ENCODE measurements around the gene PTTG1IP2.
A peak's percentile ranks its signal among the peaks of the same experiment; 100 is the strongest.
"Not testable (repeated sequence)": the region's sequence is repeated elsewhere in the genome, so short reads cannot be mapped to it uniquely, and the experiment has no call there.

Gene PTTG1IP2

GRCh38 chr7:90455163-90456030 lies 14.0 kb upstream of the PTTG1IP2 start:
- Histone ChIP-seq H3K9me3 (no peaks in the 10 kb centered on the region), H3K27me3 (no peaks in the 10 kb centered on the region), H3K4me1 (no peaks in the 10 kb centered on the region), H3K36me3 (no peaks in the 10 kb centered on the region), H3K4me3 (ENCODE audit: low read depth, low read length) (no peak overlapping the region)
- DNase-seq: no peak
- TF ChIP-seq CTCF (IDR thresholded peaks at IDR 0.05; ENCODE audit: low read depth, low read length): peak; percentile 73

GRCh38 chr7:90458104-90458503 lies 11.3 kb upstream of the PTTG1IP2 start:
- Histone ChIP-seq H3K27me3 (no peaks in the 10 kb centered on the region), H3K36me3 (no peaks in the 10 kb centered on the region), H3K9me3 (no peaks in the 10 kb centered on the region), H3K4me1 (no peaks in the 10 kb centered on the region), H3K4me3 (ENCODE audit: low read depth, low read length) (no peak overlapping the region)
- no peak for TF ChIP-seq CTCF (IDR thresholded peaks at IDR 0.05; ENCODE audit: low read depth, low read length)
- no peak for DNase-seq

GRCh38 chr7:90459888-90460287 lies 9.6 kb upstream of the PTTG1IP2 start:
- TF ChIP-seq CTCF (IDR thresholded peaks at IDR 0.05; ENCODE audit: low read depth, low read length): peak; percentile 9; the same call in 1 of the 2 replicates
- no peak for DNase-seq

GRCh38 chr7:90461219-90461618 lies 8.2 kb upstream of the PTTG1IP2 start:
- Histone ChIP-seq H3K9me3 (no peaks in the 10 kb centered on the region), H3K27me3 (no peaks in the 10 kb centered on the region), H3K4me3 (ENCODE audit: low read depth, low read length) (no peak overlapping the region), H3K4me1 (no peaks in the 10 kb centered on the region), H3K36me3 (no peaks in the 10 kb centered on the region)
- no peak for DNase-seq
- no peak for TF ChIP-seq CTCF (IDR thresholded peaks at IDR 0.05; ENCODE audit: low read depth, low read length)

More at GRCh38 chr7:90459888-90460287, 9.6 kb upstream of the PTTG1IP2 start:
- Histone ChIP-seq H3K4me3 (ENCODE audit: low read depth, low read length) (no peak overlapping the region), H3K36me3 (no peaks in the 10 kb centered on the region), H3K9me3 (no peaks in the 10 kb centered on the region), H3K27me3 (no peaks in the 10 kb centered on the region), H3K4me1 (no peaks in the 10 kb centered on the region)

- not testable (repeated sequence) for H3K4me3 ChIP-seq (ENCODE audit: low read depth, low read length); H3K27me3 ChIP-seq
These were observed 6.2 kb upstream of the PTTG1IP2 start for GRCh38 chr7:90463151-90463628.

GRCh38 chr7:90465816-90466215 lies 3.6 kb upstream of the PTTG1IP2 start:
- no peak for TF ChIP-seq CTCF (IDR thresholded peaks at IDR 0.05; ENCODE audit: low read depth, low read length)
- no peak for DNase-seq
- no peaks in the 10 kb centered on the region for H3K27me3 ChIP-seq
- H3K4me3 ChIP-seq (ENCODE audit: low read depth, low read length): no peak overlapping the region
- no peaks in the 10 kb centered on the region for H3K9me3 ChIP-seq
- no peaks in the 10 kb centered on the region for H3K36me3 ChIP-seq
- no peaks in the 10 kb centered on the region for H3K4me1 ChIP-seq

More at GRCh38 chr7:90463151-90463628, 6.2 kb upstream of the PTTG1IP2 start:
- H3K4me1 ChIP-seq, H3K36me3 ChIP-seq, H3K9me3 ChIP-seq, DNase-seq: not testable (repeated sequence)

Data from BE2C (cell line).